LoVo (cell line): ENCODE data around the gene DVL1.
"Not testable (repeated sequence)": the region's sequence is repeated elsewhere in the genome, so short reads cannot be mapped to it uniquely, and the experiment has no call there.

Experiments used
- DNase-seq: peaks from one replicate; pipeline ENCODE4 v3.0.0-alpha.2; 2016; ENCODE audit warnings: low spot score

Gene DVL1

GRCh38 chr1:1373051-1373814 lies 24.0 kb upstream of the DVL1 start:
- no peak for DNase-seq

DNA sequence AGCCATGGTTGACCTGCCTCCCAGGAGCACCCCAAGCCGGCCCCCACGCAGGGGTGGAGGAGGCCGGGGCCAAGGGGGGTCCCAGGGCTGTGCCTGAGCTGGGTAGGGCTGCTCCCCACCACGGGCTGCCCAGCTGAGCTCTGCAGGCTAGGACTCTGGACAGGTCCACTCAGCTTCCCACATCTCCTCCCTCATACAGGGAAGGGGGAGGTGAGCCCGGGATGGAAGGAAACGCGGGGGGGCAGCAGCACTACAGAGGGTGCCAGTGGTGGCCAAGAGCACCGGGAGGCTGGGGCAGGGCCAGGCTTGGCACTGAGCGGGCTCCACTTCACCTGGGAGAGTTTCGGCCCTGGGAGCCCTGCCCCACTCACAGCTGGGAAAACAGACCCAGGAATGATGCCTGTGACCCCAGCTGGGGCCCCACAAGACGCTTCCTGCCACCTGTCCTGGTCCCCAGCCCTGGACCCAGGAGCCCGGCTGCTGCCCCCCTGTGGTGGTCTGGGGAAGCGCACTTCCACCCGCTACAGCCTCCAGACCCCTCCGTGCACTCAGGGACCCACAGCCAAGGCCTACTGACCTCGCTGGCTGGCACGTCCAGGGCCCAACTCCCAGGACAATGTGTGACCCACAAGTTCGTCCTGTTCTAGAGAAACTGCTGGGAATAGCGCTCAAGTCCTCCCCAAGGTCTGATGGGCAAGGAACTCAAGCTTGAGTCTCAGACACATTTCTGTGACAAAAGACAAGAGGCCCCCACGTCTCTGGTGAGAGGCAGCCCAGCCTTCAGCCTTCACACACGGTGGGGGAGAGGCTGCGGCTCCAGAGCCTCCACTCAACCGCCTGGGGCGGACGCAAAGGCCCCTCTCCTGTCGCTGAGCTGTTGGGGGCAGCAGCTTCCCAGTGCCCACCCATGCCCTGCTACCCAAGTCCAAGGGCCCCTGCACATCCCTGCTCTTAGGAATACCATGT lies 22.8 kb upstream of the DVL1 start:
- DNase-seq: peak; percentile 37

DNA sequence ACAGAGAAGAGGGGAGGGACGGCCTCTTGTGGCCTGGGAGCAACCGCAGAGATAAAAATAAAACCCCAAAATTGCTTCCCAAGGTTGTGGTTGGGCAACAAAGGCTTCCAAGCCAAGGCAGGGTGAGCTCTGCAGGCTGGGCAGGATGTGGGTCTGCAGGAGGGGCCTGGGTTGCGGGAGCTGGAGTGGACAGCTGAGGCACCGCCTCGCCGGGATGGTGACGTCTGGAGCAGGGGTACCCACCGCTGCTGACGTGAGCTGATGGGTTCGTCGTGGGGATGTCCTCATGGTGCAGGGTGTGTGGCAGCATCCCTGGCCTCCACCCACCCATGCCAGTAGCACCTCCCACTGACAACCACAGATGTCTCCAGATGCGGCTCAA lies 22.1 kb upstream of the DVL1 start:
- no peak for DNase-seq

GRCh38 chr1:1370771-1371300 lies 21.6 kb upstream of the DVL1 start:
- DNase-seq: no peak

- DNase-seq: not testable (repeated sequence)
These were observed 20.9 kb upstream of the DVL1 start for GRCh38 chr1:1370094-1370493.

- DNase-seq: no peak
These were observed 18.1 kb upstream of the DVL1 start for GRCh38 chr1:1367315-1367714.

DNA sequence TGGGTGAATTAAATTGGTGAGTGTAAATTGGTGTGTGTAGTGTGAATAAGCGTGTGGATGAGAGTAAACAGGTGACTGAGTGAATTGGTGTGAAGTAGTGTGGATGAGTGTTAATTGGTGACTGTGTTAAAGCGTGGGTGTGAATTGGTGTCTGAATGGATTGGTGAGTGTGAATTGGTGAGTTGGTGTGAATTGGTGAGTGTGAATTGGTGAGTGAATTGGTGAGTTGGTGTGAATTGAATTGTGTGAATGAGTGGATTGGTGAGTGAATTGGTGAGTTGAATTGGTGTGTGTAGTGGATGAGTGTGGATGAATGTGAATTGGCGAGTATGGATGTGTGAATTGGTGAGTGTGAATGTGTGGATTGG lies 17.5 kb upstream of the DVL1 start:
- DNase-seq: no peak

GRCh38 chr1:1365875-1366698 lies 16.9 kb upstream of the DVL1 start:
- DNase-seq: no peak

GRCh38 chr1:1364266-1364665 lies 15.0 kb upstream of the DVL1 start:
- DNase-seq: no peak

DNA sequence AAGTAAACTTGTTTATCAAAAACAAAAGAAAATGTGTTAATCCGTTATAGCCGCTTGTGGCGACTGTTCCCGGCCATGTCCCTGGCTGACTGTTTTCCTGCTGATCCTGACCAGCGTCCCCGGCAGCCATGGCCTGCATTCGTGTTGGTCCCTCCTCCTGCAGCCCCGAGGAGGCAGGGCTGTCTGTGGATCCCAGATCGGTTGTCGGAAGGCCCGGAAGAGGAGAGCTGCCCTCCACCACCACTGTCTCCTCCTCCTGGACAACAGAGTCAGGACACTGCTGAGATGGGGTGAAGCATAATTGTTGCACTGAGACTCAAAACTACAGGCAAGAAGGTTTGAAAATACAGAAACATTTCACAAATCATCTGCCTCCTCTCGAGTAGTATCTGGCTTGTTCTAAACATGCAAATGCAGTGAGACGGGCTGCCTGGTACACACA lies 12.8 kb upstream of the DVL1 start:
- no peak for DNase-seq

DNA sequence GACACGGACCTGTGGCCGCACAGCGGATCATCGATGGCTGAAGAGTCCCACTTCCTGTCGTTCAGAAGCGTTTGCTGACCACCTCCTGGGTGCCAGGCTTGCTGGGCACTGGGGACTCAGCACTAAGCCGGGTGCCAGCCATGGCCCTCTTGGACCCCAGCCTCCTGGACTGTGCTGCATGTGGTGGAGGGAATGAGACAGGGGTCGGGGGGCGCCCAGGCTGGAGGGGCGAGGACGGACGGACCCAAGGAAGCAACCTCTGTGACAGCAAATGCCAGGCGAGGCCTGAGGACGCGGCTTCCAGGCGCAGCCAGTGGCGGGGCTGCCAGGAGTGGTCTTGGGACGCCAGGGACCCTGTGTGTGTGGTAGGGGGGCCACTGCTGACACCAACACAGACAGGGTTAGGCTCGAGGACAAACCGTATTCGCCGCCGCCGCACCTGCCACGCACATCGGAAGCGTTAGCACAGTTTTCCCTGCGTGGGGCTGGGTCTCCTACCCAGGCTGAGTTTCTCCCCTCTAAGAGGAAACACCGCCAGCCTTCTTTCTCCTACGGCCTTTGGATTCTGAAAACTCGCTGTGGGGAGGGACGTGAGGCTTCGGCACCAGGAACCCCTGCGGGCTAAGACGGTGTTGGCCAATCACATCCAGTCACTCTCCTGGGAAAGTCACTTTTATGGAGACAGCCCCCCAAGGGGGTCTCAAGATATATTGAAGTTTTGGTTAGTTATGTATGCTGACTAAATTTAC lies 12.2 kb upstream of the DVL1 start:
- DNase-seq: no peak

GRCh38 chr1:1360506-1361169 lies 11.4 kb upstream of the DVL1 start:
- DNase-seq: peak; percentile 45

GRCh38 chr1:1359664-1360468 lies 10.6 kb upstream of the DVL1 start:
- no peak for DNase-seq

GRCh38 chr1:1359308-1359663 lies 10.1 kb upstream of the DVL1 start:
- DNase-seq: no peak

DNA sequence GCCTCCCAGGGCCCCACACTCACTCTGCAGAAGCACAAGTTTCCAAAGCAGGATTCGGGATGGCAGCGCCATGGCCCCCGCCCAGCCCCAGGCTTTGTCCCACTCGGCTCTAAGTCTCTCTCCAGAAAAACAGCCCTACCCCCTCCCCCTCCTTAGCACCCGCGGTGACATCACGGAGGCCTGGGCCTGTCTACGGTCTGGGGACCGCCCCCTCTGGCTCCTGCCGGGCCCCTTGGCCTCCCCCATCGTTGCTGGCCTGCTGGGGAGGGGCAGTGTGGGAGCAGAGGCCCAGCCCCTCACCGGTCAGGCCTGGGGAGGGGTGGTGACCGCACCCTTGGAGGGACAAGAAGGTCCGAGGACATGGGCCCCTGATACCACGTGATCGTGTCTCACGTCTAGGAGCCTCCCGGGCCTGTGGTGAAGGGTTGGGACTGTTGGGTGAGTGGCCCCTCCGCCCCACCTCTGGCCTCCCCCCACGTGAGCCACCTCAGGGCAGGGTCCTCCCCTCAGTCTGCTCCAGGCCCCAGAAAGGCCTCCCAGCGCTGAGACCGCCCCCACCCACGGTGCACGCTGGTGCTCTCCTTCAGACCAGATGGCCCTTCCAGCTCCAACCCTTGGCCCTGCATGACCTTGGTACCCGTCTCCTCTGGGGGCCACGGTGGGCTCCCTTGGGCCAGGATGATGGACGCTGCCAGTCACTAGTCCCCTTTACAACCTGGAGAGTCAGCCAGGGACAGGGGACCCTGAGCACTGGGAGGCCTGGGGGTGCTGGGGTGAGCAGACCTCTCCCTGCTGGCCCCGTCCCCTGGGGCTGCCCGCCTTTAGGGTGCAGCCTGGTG lies 9.4 kb upstream of the DVL1 start, which contains the start of gene MXRA8:
MXRA8 (minus strand) TSS at position 123 of the 839 bp plus-strand sequence; CDS start at position 72, 51 bp downstream.
- no peak for DNase-seq

- no peak for DNase-seq
These were observed 8.7 kb upstream of the DVL1 start for GRCh38 chr1:1357871-1358432.

DNA sequence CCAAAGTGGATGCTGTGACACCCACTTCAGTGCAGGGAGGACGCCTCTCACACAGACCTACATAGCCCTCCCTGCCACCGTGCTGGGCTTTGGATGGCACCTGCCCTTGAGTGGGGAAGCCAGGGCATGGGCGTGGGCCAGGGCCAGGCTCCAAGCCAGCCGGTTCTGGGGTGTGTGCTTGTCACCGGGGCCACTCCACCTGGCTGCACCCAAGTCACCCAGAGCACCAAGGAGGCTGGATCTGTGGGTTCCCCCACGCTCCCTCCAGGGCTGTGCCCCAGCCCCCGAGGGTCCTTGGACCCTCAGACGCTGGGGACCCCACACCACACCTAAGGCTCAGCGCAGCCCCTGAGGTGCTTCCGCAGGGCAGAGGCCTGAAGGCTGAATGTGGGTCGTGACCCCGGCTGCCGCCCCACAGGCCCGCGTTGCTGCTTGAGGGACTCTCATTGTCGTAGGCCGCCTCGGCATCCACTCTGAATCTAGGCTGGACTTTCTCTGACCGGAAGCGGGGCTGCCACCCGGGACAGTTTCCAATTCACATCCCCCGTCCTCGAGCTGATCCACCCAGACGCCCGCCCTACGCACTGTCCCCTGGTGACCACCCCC lies 7.7 kb upstream of the DVL1 start:
- DNase-seq: no peak

DNA sequence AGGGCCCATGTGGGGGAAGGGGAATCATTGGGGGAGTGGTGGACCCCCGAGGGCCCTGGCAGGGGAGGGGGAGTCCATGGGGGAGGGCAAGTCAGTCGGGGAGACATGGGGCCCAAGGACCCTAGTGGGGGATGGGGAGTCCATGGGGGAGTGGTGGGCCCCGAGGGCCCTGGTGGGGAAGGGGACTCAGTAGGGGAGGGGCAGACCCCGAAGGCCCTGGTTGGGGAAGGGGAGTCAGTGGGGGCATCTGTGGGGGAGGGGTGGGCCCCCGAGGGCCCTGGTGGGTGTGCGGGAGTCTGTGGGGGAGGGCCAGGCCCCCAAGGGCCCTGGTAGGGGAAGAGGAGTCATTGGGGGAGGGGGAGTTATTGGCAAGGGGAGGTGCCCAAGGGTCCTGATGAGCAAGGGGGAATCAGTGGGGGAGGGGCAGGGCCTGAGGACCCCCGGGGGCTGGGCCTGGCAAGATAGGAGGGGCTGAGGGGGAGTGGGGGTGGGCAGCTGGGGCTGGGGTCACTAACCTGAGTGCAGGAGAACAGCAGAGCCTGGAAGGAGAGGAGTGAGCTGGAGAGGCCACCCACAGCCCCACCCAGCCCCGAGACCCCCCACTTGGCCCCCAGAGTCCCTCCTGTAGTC lies 7.1 kb upstream of the DVL1 start:
- no peak for DNase-seq
